Bone marrow (tissue), 2 donors: ENCODE data around the gene CABP4.
"Not testable (repeated sequence)": the region's sequence is repeated elsewhere in the genome, so short reads cannot be mapped to it uniquely, and the experiment has no call there.

Experiments used
- DNase-seq, 2 donors: peaks; one replicate each; lab custom pipeline; 2025; lab: John Stamatoyannopoulos, UW

The CABP4 gene

GRCh38 chr11:67453816-67454732 lies 1.1 kb upstream of the CABP4 start:
- no peak for DNase-seq

DNA sequence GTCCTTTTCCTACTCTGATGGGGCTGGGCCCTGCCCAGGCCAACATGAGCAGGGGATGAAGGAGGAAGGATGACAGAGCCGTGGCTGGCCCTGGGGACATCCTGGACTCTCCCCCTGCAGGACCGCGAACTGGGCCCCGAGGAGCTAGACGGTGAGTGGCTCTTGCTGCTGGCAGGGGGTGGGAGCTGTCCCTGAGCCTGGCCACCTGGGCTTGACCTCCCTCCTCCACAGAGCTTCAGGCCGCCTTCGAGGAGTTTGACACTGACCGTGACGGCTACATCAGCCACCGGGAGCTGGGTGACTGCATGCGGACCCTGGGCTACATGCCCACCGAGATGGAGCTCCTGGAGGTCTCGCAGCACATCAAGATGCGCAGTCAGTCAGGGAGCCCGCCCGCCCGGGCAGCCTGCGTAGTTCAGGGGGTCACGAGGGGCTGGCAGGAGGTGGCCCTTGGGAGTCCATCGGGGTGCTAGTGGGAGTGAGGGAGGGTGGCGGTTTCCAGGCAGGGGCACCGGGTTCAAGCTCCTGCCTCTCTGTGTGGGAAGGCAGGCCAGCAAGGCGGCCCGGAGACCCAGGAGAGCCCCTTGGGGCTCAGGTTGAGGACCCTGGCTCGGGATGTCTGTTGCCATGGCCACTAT lies 1.0 kb downstream of the CABP4 start:
- no peak for DNase-seq

DNA sequence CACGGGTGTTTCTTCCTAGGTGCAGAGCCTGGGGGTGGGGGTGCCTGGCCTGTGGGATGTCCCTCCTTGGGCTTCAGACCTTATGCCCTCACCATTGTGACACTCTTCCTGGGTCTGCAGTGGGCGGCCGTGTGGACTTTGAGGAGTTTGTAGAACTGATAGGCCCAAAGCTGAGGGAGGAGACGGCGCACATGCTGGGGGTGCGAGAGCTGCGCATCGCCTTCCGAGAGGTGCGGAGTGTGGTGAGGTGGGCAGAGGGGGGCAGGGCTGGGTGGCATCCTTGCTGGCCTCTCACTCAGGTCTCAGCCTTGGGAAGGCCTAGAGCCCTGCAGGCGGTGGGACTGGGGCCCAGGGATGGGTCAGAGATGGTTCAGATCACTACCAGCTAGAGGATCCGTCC lies 2.3 kb downstream of the CABP4 start:
- no peak for DNase-seq

DNA sequence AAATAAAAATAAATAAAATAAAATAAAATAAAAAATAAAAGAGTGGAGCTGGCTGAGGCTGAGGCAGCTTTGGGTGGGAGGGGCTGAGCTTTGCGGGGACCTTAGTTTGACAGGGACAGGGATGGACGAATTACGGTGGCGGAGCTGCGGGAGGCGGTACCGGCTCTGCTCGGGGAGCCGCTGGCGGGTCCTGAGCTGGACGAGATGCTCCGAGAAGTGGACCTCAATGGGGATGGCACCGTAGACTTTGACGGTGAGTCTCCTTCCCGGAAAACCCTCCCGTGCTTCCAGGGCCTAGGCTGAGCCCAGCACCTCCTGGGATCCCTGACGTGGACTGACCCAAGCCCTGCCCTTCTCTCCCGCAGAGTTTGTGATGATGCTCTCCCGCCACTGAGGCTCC lies 3.1 kb downstream of the CABP4 start:
- DNase-seq: no peak

GRCh38 chr11:67463186-67463585 lies 8.0 kb downstream of the CABP4 start:
- DNase-seq: no peak

DNA sequence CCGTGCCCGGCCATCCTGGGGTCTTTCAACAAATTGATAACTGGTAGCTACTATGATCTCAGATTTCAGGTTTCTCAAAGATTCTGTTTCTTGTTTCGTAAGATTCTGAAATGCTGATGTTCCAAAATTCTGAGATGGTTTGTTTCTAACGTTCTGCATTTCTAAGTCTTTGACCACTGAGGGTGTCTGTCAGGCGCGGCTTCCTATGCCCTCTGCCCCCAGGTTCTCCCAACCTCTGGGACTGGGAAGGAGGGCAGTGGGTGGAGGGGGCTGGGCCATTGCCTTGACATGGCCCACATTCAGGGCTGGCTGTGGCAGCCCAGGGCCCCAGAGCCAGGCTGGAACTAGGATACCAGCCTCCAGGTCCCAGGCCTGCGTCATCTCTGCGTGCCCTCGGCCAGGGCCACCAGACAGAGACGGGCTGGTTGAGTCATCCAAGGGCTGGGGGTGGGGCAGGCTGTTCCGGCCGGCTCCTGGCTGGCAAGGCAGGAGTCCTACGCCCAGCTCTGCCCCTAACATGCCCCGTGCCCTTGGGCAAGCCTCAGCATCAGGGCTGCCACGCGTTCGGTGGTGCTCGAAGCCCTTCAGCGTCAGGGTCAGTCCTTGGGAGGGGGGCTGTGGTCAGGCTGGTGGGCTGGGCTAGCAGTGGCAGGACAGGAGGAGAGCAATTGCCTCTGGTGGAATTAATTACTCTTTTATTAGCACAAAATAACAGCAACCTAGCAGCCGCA lies 8.7 kb downstream of the CABP4 start:
- DNase-seq: no peak

DNA sequence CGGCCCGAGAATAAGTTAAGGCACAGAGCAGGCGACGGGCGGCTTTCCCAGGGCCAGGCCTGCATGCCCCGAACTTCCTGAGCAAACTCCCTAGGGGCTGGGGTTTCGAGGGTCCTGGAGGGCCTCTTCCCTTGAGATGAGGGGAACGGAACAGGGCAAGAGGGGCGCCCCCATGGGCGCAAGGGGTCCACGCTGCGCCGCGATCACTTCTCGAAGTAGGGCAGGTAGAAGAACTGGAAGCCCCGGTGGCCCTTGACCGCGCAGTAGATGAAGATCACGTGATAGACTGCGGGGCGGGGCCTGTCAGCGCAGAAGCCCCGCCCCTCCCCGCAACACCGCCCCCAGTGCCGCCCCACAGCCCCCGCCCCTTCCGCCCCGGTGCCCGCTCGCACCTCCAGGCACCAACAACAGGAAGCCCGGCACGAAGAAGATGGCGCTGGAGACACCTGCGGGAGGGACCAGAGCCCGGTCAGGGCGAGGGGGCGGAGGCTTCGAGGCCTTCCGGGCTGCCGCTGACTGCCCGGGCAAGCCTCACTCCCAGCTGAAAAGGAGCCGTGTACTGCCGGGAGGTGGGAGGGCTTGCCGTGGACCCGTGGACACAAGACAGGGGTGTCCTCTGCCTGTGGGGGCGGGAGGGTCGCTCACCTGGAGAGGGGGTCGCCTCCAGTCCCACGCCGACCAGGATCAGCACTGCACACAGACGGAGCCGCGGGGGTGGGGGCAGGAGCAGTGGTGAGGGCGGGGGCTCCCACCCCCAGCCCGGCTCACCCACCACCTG lies 9.4 kb downstream of the CABP4 start:
- DNase-seq: peak; percentile 70 to 76

DNA sequence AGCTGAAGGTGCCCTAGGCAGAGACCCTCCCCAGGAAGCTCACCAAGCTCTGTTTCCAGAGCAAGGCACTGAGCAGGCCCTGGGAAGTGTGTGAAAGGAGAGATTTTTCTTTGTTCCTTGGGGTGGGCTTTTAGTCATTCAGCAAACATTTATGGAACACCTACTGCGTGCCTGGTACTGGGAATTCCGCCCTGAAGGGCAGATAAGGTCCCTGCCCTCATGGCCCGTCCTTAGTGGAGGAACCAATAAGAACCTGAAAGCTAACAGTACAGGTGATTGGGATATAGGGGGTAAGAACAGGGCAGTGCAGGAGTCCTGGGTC lies 10.0 kb downstream of the CABP4 start:
- no peak for DNase-seq

DNA sequence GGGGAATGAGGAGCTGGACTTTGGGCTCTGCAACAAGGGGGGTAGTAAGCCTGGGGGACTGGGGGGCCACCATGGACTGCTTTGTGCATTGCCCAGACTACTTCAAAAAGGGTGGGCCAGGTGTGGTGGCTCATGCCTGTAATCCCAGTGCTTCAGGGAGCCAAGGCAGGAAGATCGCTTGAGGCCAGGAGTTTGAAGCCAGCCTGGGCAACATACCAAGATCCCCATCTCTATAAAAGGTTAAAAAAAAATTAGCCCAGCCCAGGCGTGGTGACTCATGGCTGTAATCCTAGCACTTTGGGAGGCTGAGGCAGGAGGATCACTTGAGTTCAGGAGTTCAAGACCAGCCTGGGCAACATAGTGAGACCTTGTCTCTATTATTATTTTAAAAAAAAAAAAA lies 10.4 kb downstream of the CABP4 start:
- DNase-seq: not testable (repeated sequence)

- DNase-seq: no peak
Measured at GRCh38 chr11:67466367-67466766, 11.2 kb downstream of the CABP4 start.

DNA sequence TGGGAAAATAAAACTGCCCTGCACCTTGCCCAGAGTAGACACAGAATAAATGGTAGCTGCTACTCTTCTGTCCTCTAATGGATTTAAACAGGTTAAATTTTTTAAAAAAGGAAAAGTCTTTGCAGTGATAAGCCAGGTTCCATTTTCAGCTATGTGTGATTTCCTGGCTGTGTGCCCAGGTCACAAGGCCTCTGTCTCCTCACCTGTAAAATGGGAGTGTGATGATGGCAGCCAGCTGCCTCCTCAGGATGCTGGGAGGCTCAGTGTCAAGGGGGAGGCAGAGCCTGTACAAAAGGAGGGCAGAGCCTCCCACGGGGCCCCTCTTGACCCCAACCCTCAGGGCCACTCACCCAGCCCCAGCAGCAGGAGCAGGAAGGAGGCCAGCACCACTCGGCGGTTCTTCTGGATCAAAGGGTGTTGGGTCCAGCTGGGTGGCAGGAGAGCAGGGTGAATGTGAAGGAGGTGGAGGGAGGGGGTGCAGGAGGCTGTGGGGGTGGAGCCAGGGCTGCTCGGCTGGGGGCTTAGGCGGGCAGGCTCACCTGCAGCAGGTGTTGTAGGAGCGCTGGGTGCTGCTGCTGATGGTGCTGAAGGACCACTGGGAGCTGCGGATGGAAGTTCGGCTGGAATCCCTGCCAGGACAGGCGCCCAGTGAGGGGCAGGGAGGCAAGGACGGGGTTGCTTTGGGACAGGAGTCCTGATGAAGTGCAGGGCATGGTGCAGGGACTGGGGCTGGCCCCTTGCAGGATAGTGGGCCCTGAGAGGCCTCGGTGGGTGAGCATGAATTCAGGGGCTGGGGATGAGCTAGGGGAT lies 12.0 kb downstream of the CABP4 start:
- no peak for DNase-seq

DNA sequence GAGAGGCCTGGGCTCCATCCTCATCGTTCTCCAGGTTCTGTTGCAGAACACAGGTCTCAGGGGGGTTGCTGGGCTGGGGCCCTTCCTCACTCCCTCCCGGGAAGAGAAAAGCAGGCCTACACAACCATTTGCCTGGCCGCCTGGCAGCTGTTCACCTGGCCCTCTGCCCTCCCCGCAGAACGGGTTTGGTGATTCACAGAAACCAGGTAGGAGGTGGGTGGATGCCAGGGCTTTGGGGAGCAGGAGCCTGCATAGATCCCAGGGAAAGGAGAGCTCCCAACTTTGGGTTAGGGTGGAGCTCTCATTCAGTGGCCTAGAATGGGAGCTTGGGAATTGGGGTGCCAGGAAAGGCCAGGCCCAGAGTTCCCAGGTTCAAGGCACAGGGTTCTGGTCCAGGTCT lies 12.9 kb downstream of the CABP4 start:
- DNase-seq: no peak

DNA sequence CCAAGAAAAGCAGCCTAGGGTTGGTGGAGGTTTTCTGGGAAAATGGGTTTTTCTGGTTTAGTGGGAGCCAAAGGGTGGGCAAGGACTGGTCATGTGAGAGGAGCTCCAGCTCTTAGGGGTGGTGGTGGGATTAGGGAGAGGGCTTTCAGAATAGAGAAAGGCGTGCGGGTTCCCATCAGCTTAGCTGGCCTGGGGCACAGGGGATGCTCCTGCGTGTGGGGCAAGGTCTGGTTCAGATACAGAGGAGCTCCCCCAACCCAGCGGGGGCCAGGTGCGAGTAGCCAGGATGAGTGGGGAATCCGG lies 13.3 kb downstream of the CABP4 start:
- no peak for DNase-seq

GRCh38 chr11:67468759-67469507 lies 13.8 kb downstream of the CABP4 start, which contains the start of gene TMEM134:
TSS of gene TMEM134 (minus strand) at chr11:67469251. CDS start at chr11:67469192, 59 bp downstream.
- DNase-seq: peak; percentile 72 to 84

DNA sequence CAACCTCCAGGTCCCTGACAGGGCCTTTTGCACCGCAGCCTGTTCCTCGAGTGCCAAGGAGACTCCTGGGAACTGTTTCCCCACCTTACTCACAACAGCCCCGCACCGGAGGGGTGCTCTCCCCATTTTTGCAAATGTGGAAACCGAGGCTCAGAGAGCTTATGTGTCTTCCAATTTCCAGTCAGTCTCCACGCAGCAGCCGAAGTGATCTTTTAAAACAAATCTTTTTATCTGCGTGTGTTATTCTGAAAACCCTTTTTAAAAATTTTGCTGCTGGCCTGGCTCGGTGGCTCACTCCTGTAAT lies 14.3 kb downstream of the CABP4 start:
- no peak for DNase-seq

GRCh38 chr11:67470337-67471002 lies 15.3 kb downstream of the CABP4 start:
- no peak for DNase-seq

- no peak for DNase-seq
Measured at GRCh38 chr11:67472882-67473281, 17.7 kb downstream of the CABP4 start.

DNA sequence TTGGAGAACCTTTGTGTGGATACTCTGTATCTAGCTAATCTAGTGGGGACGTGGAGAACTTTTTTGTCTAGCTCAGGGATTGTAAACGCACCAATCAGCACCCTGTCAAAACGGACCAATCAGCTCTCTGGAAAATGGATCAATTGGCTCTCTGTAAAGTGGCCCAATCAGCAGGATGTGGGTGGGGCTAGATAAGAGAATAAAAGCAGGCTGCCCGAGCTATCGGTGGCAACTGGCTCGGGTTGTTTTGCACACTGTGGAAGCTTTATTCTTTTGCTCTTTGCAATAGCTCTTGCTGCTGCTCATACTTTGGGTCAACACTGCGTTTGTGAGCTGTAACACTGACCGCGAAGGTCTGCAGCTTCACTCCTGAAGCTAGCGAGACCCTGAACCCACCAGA lies 21.5 kb downstream of the CABP4 start:
- DNase-seq: not testable (repeated sequence)

DNA sequence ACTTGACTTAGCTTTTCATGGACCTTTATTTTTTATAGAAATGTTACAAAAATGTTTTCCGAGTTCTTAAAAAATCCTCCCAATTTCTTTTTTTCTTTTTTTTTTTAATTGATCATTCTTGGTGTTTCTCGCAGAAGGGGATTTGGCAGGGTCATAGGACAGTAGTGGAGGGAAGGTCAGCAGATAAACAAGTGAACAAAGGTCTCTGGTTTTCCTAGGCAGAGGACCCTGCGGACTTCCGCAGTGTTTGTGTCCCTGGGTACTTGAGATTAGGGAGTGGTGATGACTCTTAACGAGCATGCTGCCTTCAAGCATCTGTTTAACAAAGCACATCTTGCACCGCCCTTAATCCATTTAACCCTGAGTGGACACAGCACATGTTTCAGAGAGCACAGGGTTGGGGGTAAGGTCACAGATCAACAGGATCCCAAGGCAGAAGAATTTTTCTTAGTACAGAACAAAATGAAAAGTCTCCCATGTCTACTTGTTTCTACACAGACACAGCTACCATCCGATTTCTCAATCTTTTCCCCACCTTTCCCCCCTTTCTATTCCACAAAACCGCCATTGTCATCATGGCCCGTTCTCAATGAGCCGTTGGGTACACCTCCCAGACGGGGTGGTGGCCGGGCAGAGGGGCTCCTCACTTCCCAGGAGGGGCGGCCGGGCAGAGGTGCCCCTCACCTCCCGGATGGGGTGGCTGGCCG lies 22.3 kb downstream of the CABP4 start:
- not testable (repeated sequence) for DNase-seq
